HepG2 (cell line): ENCODE data around the gene IKZF4. TPM values are rescaled to one million over a fixed set of nuclear protein-coding genes. Genes with fewer than 3 reads are reported as not detected.

Experiments
- CBFB ChIP-seq: sonication (generic); formaldehyde crosslinking; IDR thresholded peaks from 2 replicates; pipeline ENCODE4 v1.4.0; 2020; ENCODE audit warnings: missing genetic modification reagents
- CHD2 ChIP-seq: IDR thresholded peaks from 2 replicates; pipeline ENCODE4 v1.6.1; 2011; ENCODE audit warnings: low read depth, low read length, improper control_type of control experiment
- E2F1 ChIP-seq: sonication (generic); formaldehyde crosslinking; IDR thresholded peaks from 2 replicates; pipeline ENCODE4 v1.5.0; 2020; ENCODE audit warnings: missing genetic modification reagents
- ESRRA ChIP-seq: sonication (generic); formaldehyde crosslinking; IDR thresholded peaks from 2 replicates; pipeline ENCODE4 v1.5.1; 2020; ENCODE audit warnings: mild to moderate bottlenecking, low read depth, missing genetic modification reagents
- FOXC1 ChIP-seq: sonication (generic); formaldehyde crosslinking; IDR thresholded peaks from 2 replicates; pipeline ENCODE4 v1.8.0; 2022; ENCODE audit warnings: mild to moderate bottlenecking, missing genetic modification reagents, borderline replicate concordance
- FOXP1 ChIP-seq, 2 experiments: fragments of 450-650 bp in 1 of 2; IDR thresholded peaks; 2 replicates each; pipeline ENCODE4 v1.6.1; 2017 to 2018; ENCODE audit warnings: antibody characterized with exemption in 1 of 2
- GLMP ChIP-seq: sonication (generic); formaldehyde crosslinking; IDR thresholded peaks from 2 replicates; pipeline ENCODE4 v1.9.0; 2021; ENCODE audit warnings: missing genetic modification reagents, mild to moderate bottlenecking, borderline replicate concordance
- MYNN ChIP-seq: sonication (generic); formaldehyde crosslinking; IDR thresholded peaks from 2 replicates; pipeline ENCODE4 v1.4.0; 2020; ENCODE audit warnings: mild to moderate bottlenecking, low read depth, missing genetic modification reagents
- NFKB2 ChIP-seq: sonication (generic); formaldehyde crosslinking; IDR thresholded peaks from 2 replicates; pipeline ENCODE4 v1.4.0; 2020; ENCODE audit warnings: missing genetic modification reagents, borderline replicate concordance
- PRDM10 ChIP-seq: sonication (generic); formaldehyde crosslinking; IDR thresholded peaks from 2 replicates; pipeline ENCODE4 v1.4.0; 2020; ENCODE audit warnings: low read depth, missing genetic modification reagents
- RXRB ChIP-seq: IDR thresholded peaks from 2 replicates; pipeline ENCODE4 v1.6.1; 2016; ENCODE audit warnings: borderline replicate concordance, missing genetic modification reagents, missing compliant biosample characterization
- SIX4 ChIP-seq: sonication (generic); formaldehyde crosslinking; IDR thresholded peaks from 2 replicates; pipeline ENCODE4 v1.4.0; 2020; ENCODE audit warnings: missing genetic modification reagents
- ZFP37 ChIP-seq: sonication (generic); formaldehyde crosslinking; IDR thresholded peaks from 2 replicates; pipeline ENCODE4 v1.4.0; 2020; ENCODE audit warnings: missing genetic modification reagents, borderline replicate concordance
- ZFP41 ChIP-seq: sonication (generic); formaldehyde crosslinking; IDR thresholded peaks from 2 replicates; pipeline ENCODE4 v1.4.0; 2020; ENCODE audit warnings: mild to moderate bottlenecking, missing genetic modification reagents, borderline replicate concordance
- ZNF280D ChIP-seq: sonication (generic); formaldehyde crosslinking; IDR thresholded peaks from 2 replicates; pipeline ENCODE4 v1.5.1; 2020; ENCODE audit warnings: mild to moderate bottlenecking, missing genetic modification reagents
- ZNF543 ChIP-seq: sonication (generic); formaldehyde crosslinking; IDR thresholded peaks from 2 replicates; pipeline ENCODE4 v1.4.0; 2020; ENCODE audit warnings: mild to moderate bottlenecking, missing genetic modification reagents
- ZNF577 ChIP-seq: sonication (generic); formaldehyde crosslinking; IDR thresholded peaks from 2 replicates; pipeline ENCODE4 v1.4.0; 2020; ENCODE audit warnings: mild to moderate bottlenecking, low read depth, missing genetic modification reagents, borderline replicate concordance
- ZNF605 ChIP-seq: sonication (generic); formaldehyde crosslinking; IDR thresholded peaks from 2 replicates; pipeline ENCODE4 v1.8.0; 2022; ENCODE audit warnings: mild to moderate bottlenecking, missing genetic modification reagents
- ZNF788 ChIP-seq: sonication (generic); formaldehyde crosslinking; IDR thresholded peaks from 2 replicates; pipeline ENCODE4 v1.5.0; 2020; ENCODE audit warnings: mild to moderate bottlenecking, missing genetic modification reagents, borderline replicate concordance
- polyA plus RNA-seq, 8 experiments: library from polyadenylated mRNA; depleted of rRNA in 3 of 8; stranded (reverse) in 7 of 8; unstranded in 1 of 8; fragments of >200 nt; fragmentation: Illumina TruSeq in 4 of 8; extraction: Trizol in 4 of 8; gene quantifications; 2 replicates each; pipeline versions ENCODE4 v1.2.1 to v1.2.3, GENCODE V29; 2011 to 2016; ENCODE audit warnings: low read depth in 4 of 8, missing spikeins in 1 of 8, mixed read lengths in 1 of 8; ENCODE audit not compliant: insufficient read depth in 1 of 8
- total RNA-seq, 5 experiments: library from RNA; depleted of rRNA; stranded (reverse); fragments of >200 nt; fragmentation: Illumina TruSeq; extraction: Trizol; gene quantifications; 2 replicates each; pipeline ENCODE4 v1.2.3, GENCODE V29; 2016; ENCODE audit warnings: low read depth in 1 of 5

Gene IKZF4
- total and polyA plus RNA-seq, 2 of the 13 experiments (the other 11 are each of a cell fraction or from before 2014, with no cell fraction given), result 0.58 to 2.2 TPM

GRCh38 chr12:55973599-55974307 lies 47.1 kb upstream of the IKZF4 start, which contains the start of gene RAB5B (continued):
- TF ChIP-seq CHD2 (peak; percentile 83), SIX4 (CRISPR knock-in tag) (no peak; the same call in 1 of the 2 replicates), MYNN (CRISPR knock-in tag) (no peak; the same call in 1 of the 2 replicates), GLMP (CRISPR knock-in tag) (no peak), FOXP1 (IDR thresholded peaks at IDR 0.05) (no peak), FOXP1 (CRISPR knock-in tag; IDR thresholded peaks at IDR 0.05) (peak; percentile 21), ZNF577 (CRISPR knock-in tag) (no peak), ZNF605 (CRISPR knock-in tag) (peak; percentile 81; the same call in 1 of the 2 replicates), ESRRA (peak; percentile 57; the same call in 1 of the 2 replicates), ZNF280D (CRISPR knock-in tag) (peak; percentile 95), ZFP37 (CRISPR knock-in tag) (0 out of 2 replicates have a peak, but pooled peaks have one; percentile 57), NFKB2 (CRISPR knock-in tag) (peak; percentile 68; the same call in 1 of the 2 replicates), ZNF543 (CRISPR knock-in tag) (peak; percentile 66; the same call in 1 of the 2 replicates), ZFP41 (CRISPR knock-in tag) (no peak), ZNF788 (CRISPR knock-in tag) (peak; percentile 11; the same call in 1 of the 2 replicates), RXRB (peak; percentile 29; the same call in 1 of the 2 replicates), E2F1 (CRISPR knock-in tag) (peak; percentile 79), FOXC1 (CRISPR knock-in tag) (peak; percentile 91), PRDM10 (no peak), CBFB (CRISPR knock-in tag) (peak; percentile 51; the same call in 1 of the 2 replicates)
